C4-2B (cell line): ENCODE data around the gene RAPGEFL1.
A peak's percentile ranks its signal among the peaks of the same experiment; 100 is the strongest.

Experiments
- H3K27ac ChIP-seq: fragments of 450-650 bp; 2 replicates; pipeline ENCODE4 v1.5.1; 2017
- ZFX ChIP-seq: fragments of 450-650 bp; IDR thresholded peaks from 2 replicates; pipeline ENCODE4 v1.6.1; 2017
- TF ChIP-seq, protein P1 (sequence below): fragments of 450-650 bp; conservative IDR thresholded peaks from 2 replicates; pipeline ENCODE4 v1.5.1; 2017; ENCODE audit warnings: mild to moderate bottlenecking

The RAPGEFL1 gene

DNA sequence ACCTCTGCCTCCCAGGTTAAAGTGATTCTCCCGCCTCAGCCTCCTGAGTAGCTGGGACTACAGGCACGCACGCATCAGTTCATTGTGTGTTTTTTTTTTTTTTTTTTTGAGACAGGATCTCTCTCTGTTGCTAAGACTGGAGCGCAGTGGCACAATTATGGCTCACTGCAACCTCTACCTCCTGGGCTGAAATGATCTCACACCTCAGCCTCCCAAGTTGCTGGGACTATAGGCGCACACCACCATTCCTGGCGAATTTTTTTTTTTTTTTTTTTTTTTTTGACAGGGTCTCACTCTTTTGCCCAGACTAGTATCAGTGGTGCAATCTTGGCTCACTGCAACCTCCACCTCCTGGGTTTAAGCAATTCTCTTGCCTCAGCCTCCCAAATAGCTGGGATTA, 17.8 kb upstream of the RAPGEFL1 start:
- H3K27ac ChIP-seq: no peak overlapping the region
- TF ChIP-seq, protein P1, sequence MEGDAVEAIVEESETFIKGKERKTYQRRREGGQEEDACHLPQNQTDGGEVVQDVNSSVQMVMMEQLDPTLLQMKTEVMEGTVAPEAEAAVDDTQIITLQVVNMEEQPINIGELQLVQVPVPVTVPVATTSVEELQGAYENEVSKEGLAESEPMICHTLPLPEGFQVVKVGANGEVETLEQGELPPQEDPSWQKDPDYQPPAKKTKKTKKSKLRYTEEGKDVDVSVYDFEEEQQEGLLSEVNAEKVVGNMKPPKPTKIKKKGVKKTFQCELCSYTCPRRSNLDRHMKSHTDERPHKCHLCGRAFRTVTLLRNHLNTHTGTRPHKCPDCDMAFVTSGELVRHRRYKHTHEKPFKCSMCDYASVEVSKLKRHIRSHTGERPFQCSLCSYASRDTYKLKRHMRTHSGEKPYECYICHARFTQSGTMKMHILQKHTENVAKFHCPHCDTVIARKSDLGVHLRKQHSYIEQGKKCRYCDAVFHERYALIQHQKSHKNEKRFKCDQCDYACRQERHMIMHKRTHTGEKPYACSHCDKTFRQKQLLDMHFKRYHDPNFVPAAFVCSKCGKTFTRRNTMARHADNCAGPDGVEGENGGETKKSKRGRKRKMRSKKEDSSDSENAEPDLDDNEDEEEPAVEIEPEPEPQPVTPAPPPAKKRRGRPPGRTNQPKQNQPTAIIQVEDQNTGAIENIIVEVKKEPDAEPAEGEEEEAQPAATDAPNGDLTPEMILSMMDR: no peak
- TF ChIP-seq ZFX: no peak

DNA sequence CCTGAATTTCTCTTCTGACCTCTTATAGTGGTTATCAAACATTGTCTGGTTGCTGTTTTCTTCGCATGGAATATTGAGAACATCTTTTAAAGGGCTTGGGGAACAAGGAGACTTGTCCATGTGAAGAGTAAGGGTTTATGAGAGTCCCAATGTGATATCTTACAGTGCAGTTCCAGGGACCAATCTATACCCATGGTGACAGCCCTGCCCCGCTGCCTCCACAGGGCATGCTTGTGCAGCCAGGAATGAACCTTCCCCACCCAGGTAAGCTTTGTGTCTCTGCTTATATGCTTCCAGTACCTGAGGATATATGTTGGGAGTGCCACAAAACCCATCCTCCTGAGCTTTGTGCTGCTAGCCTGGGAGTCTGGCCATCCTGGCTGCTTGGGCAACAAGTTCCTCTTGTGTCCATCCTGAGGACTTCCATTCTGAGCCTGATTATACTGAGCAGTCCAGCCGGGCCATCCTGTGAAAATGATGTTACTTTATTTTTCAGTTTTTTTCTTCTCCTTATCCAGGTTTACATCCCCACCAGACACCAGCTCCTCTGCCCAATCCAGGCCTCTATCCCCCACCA, 9.5 kb upstream of the RAPGEFL1 start:
- H3K27ac ChIP-seq: no peak overlapping the region
- TF ChIP-seq, protein P1: no peak
- no peak for TF ChIP-seq ZFX

DNA sequence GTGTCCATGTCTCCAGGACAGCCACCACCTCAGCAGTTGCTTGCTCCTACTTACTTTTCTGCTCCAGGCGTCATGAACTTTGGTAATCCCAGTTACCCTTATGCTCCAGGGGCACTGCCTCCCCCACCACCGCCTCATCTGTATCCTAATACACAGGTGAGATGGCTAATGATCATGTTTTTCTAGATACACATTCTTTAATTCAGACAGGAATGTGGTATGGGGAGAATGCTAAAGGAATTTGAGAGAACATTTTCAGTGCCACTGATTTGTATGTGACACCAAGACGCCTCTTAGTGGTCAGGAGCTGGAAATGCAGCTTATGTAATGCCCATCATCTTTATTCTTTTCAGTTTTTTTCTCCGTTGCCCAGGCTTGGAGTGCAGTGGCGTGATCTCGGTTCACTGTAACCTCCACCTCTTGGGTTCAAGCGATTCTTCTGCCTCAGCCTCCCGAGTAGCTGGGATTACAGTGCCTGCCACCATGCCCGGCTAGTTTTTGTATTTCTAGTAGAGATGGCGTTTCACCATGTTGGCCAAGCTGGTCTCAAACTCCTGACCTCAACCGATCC, 8.9 kb upstream of the RAPGEFL1 start:
- H3K27ac ChIP-seq: no peak overlapping the region
- TF ChIP-seq, protein P1: peak; percentile 87
- TF ChIP-seq ZFX: no peak

DNA sequence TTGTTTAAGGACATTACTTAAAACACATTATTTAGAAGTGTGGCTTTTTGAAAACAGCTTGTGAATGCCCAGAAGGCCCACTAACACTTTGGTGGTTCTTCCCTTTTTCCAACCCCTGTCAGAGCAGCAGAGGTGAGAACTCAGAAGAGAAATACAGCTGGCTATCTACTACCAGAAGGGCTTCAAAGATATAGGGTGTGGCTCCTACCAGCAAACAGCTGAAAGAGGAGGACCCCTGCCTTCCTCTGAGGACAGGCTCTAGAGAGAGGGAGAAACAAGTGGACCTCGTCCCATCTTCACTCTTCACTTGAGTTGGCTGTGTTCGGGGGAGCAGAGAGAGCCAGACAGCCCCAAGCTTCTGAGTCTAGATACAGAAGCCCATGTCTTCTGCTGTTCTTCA, 6.9 kb upstream of the RAPGEFL1 start:
- H3K27ac ChIP-seq: no peak overlapping the region
- TF ChIP-seq ZFX: no peak
- TF ChIP-seq, protein P1: no peak

DNA sequence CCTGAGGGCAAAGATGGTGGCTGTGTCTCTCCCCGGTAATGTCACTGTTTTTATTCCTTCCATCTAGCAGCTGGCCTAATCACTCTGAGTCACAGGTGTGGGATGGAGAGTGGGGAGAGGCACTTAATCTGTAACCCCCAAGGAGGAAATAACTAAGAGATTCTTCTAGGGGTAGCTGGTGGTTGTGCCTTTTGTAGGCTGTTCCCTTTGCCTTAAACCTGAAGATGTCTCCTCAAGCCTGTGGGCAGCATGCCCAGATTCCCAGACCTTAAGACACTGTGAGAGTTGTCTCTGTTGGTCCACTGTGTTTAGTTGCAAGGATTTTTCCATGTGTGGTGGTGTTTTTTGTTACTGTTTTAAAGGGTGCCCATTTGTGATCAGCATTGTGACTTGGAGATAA, 5.5 kb upstream of the RAPGEFL1 start:
- TF ChIP-seq ZFX: no peak
- TF ChIP-seq, protein P1: no peak
- H3K27ac ChIP-seq: no peak overlapping the region

DNA sequence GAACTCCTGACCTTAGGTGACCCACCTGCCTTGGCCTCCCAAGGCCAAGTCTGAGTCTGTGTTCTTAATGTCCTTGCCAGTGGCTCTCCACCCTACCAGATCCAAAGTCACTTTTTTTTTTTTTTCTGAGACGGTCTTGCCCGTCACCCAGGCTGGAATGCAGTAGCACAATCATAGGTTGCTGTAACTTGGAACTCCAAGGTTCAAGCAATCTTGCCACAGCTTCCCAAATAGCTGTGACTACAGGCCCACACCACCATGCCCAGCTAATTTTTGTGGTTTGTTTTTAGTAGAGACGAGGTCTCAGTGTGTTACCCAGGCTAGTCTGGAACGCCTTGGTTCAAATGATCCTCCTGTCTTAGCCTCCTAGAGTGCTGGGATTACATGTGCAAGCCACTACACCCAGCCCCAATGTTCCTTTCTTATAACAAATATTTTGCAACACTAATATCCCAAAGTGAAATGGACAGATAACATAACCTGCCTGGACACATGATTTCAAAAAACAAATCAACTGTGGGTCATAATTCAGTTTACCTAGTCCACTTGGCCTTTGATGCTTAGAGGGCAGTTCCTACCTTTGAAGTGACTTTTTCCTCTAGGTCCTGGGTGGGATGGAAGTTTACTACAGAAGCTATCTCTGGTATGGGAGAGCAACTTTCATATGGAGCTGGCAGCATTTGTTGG, 4.0 kb upstream of the RAPGEFL1 start:
- no peak overlapping the region for H3K27ac ChIP-seq

DNA sequence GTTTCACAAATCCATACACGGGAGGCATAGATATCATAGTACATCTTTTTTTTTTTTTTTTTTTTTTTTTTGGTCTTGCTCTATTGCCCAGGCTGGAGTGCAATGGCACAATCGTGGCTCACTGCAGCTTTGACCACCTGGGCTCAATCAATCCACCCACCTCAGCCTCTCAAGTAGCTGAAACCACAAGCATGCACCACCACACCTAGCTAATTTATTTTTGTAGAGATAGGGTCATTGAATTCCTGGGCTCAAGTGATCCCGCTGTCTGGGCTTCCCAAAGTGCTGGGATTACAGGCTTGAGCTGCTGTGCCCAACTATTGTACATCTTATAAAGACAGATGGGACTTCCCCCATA, 3.5 kb upstream of the RAPGEFL1 start:
- no peak for TF ChIP-seq ZFX
- TF ChIP-seq, protein P1: no peak
- H3K27ac ChIP-seq: no peak overlapping the region

More for the DNA sequence above, 4.0 kb upstream of the RAPGEFL1 start:
- TF ChIP-seq, protein P1: no peak
- no peak for TF ChIP-seq ZFX
